IMR-90 (cell line): ENCODE data around the gene MAT2A. TPM values are rescaled to one million over a fixed set of nuclear protein-coding genes. Genes with fewer than 3 reads are reported as not detected.

Experiments
- ATAC-seq: fragments of 200-7000 bp; cut with Tn5 transposase; 2 replicates; pipeline ENCODE4 v1.9.1; 2020; ENCODE audit warnings: low read depth, mild to moderate bottlenecking, moderate library complexity
- BruUV-seq: library from RNA; stranded (reverse); fragments of 400-500 nt; replicated peaks from 2 replicates; lab custom pipeline; 2021; lab: Mats Ljungman, UMichigan
- CTCF ChIA-PET: fragments of 300-600 bp; formaldehyde crosslinking; extraction: SDS; loops from one replicate; lab custom pipeline; 2021; ENCODE audit warnings: antibody characterized with exemption; lab: Yijun Ruan, JAX
- POLR2A ChIA-PET: fragments of 300-600 bp; sonication (Branson Sonifier 250); formaldehyde crosslinking; loops from one replicate; lab custom pipeline; 2022; ENCODE audit warnings: antibody characterized with exemption; ENCODE audit not compliant: unreplicated experiment; lab: Charles Lee
- DNase-seq: peaks from one replicate; pipeline ENCODE4 v3.0.0; 2013
- H2AFZ ChIP-seq: replicated peaks from 2 replicates; pipeline ENCODE3; 2013; ENCODE audit warnings: low read length, mild to moderate bottlenecking; ENCODE audit not compliant: poor library complexity
- H2AK5ac ChIP-seq: 2 replicates; pipeline ENCODE4 v1.6.1; 2013; ENCODE audit warnings: low read depth, low read length, inconsistent platforms
- H2AK9ac ChIP-seq: replicated peaks from 2 replicates; pipeline ENCODE3; 2013; ENCODE audit warnings: mild to moderate bottlenecking, low read depth, low read length, moderate library complexity; ENCODE audit not compliant: poor library complexity
- H2BK120ac ChIP-seq: 2 replicates; pipeline ENCODE4 v1.6.1; 2013; ENCODE audit warnings: low read depth, low read length, inconsistent platforms
- H2BK15ac ChIP-seq: 3 replicates; pipeline ENCODE4 v1.6.1; 2013; ENCODE audit warnings: low read depth, low read length, inconsistent platforms
- H2BK20ac ChIP-seq: 2 replicates; pipeline ENCODE4 v1.6.1; 2013; ENCODE audit warnings: low read depth, mild to moderate bottlenecking, inconsistent platforms, low read length, moderate library complexity
- H2BK5ac ChIP-seq: 2 replicates; pipeline ENCODE4 v1.6.1; 2013; ENCODE audit warnings: mild to moderate bottlenecking, low read depth, low read length, inconsistent platforms; ENCODE audit not compliant: poor library complexity, severe bottlenecking
- H3K14ac ChIP-seq: replicated peaks from 2 replicates; pipeline ENCODE4 v1.6.1; 2013; ENCODE audit warnings: low read depth, low read length, inconsistent platforms
- H3K18ac ChIP-seq: 2 replicates; pipeline ENCODE4 v1.6.1; 2013; ENCODE audit warnings: low read depth, low read length, control low read depth
- H3K23ac ChIP-seq: 2 replicates; pipeline ENCODE4 v1.6.1; 2013; ENCODE audit warnings: low read depth, low read length, inconsistent platforms
- H3K27ac ChIP-seq: 2 replicates; pipeline ENCODE4 v1.5.1; 2013; ENCODE audit warnings: mild to moderate bottlenecking, control low read depth, low read length; ENCODE audit not compliant: insufficient read depth
- H3K27me3 ChIP-seq: 2 replicates; pipeline ENCODE4 v1.6.1; 2013; ENCODE audit warnings: low read length; ENCODE audit not compliant: control insufficient read depth, insufficient read depth
- H3K36me3 ChIP-seq: 2 replicates; pipeline ENCODE4 v1.6.1; 2013; ENCODE audit warnings: low read length, mixed read lengths; ENCODE audit not compliant: control insufficient read depth, insufficient read depth
- H3K4ac ChIP-seq: 2 replicates; pipeline ENCODE4 v1.6.1; 2013; ENCODE audit warnings: low read depth, low read length, inconsistent platforms
- H3K4me1 ChIP-seq: 2 replicates; pipeline ENCODE4 v1.6.1; 2013; ENCODE audit warnings: low read length, mixed read lengths; ENCODE audit not compliant: control insufficient read depth, insufficient read depth
- H3K4me2 ChIP-seq: 2 replicates; pipeline ENCODE4 v1.6.1; 2013; ENCODE audit warnings: low read depth, mild to moderate bottlenecking, control low read depth, low read length, moderate library complexity
- H3K4me3 ChIP-seq: 2 replicates; pipeline ENCODE4 v1.5.1; 2013; ENCODE audit warnings: low read depth, mild to moderate bottlenecking, control low read depth, low read length, moderate library complexity; ENCODE audit not compliant: insufficient read depth
- H3K56ac ChIP-seq: 2 replicates; pipeline ENCODE4 v1.6.1; 2013; ENCODE audit warnings: low read length, inconsistent platforms; ENCODE audit not compliant: insufficient read depth; ENCODE audit errors: extremely low read depth
- H3K79me1 ChIP-seq, 2 experiments: 2 replicates each; pipeline ENCODE4 v1.6.1; 2013; ENCODE audit warnings: low read length in 2 of 2, inconsistent platforms in 1 of 2, low read depth in 1 of 2
- H3K9ac ChIP-seq: 2 replicates; pipeline ENCODE4 v1.6.1; 2013; ENCODE audit warnings: low read depth, low read length, control low read depth
- H3K9me1 ChIP-seq: 2 replicates; pipeline ENCODE4 v1.6.1; 2013; ENCODE audit warnings: low read length, inconsistent platforms; ENCODE audit not compliant: insufficient read depth
- H3K9me3 ChIP-seq: 2 replicates; pipeline ENCODE4 v1.6.1; 2013; ENCODE audit warnings: low read length; ENCODE audit not compliant: control insufficient read depth, insufficient read depth
- H4K20me1 ChIP-seq: 2 replicates; pipeline ENCODE4 v1.6.1; 2013; ENCODE audit warnings: low read length, inconsistent platforms; ENCODE audit not compliant: insufficient read depth
- H4K5ac ChIP-seq: 2 replicates; pipeline ENCODE4 v1.6.1; 2013; ENCODE audit warnings: mild to moderate bottlenecking, low read depth, low read length, control low read depth
- H4K8ac ChIP-seq, 2 experiments: 2 replicates each; pipeline ENCODE4 v1.6.1; 2013; ENCODE audit warnings: low read depth in 2 of 2, low read length in 2 of 2, control low read depth in 1 of 2, inconsistent platforms in 1 of 2
- H4K91ac ChIP-seq: 2 replicates; pipeline ENCODE4 v1.6.1; 2013; ENCODE audit warnings: low read depth, low read length, inconsistent platforms; ENCODE audit not compliant: insufficient read depth
- BHLHE40 ChIP-seq: fragments of 150-350 bp; IDR thresholded peaks from 2 replicates; pipeline ENCODE4 v1.6.1; 2016; ENCODE audit warnings: mild to moderate bottlenecking, low read depth, low read length
- MAFK ChIP-seq: IDR thresholded peaks from 2 replicates; pipeline ENCODE4 v1.6.1; 2012; ENCODE audit warnings: low read depth, low read length, improper control_type of control experiment
- MAZ ChIP-seq: IDR thresholded peaks from 2 replicates; pipeline ENCODE4 v1.6.1; 2012; ENCODE audit warnings: low read depth, mild to moderate bottlenecking, low read length, improper control_type of control experiment, moderate library complexity, borderline replicate concordance
- RFX5 ChIP-seq: IDR thresholded peaks from 2 replicates; pipeline ENCODE4 v1.8.0; 2012; ENCODE audit warnings: low read depth, mild to moderate bottlenecking, low read length, moderate library complexity
- USF2 ChIP-seq: fragments of 150-350 bp; IDR thresholded peaks from 2 replicates; pipeline ENCODE4 v1.6.1; 2017; ENCODE audit warnings: mild to moderate bottlenecking, antibody characterized with exemption, low read length, low read depth
- WGBS, 2 experiments: methylation state at CpG; one replicate each; pipeline versions ENCODE4 v1.1.5 to v1.1.7; 2013; ENCODE audit warnings: missing lambda C conversion rate in 2 of 2; ENCODE audit not compliant: insufficient read length in 1 of 2; ENCODE audit errors: extremely low coverage in 2 of 2; 5-methylcytosine and 5-hydroxymethylcytosine counted together
- dilution Hi-C: fragments of 300-500 bp; cut with HindIII; formaldehyde crosslinking; loops from one replicate; pipeline ENCODE4 v1.14.3; 2018; ENCODE audit warnings: low sequenced_read_pairs; ENCODE audit not compliant: unreplicated experiment
- in situ Hi-C: fragments of 300-500 bp; cut with MboI; formaldehyde crosslinking; loops from 3 replicates; pipeline ENCODE4 v1.14.3; 2019; ENCODE audit warnings: low sequenced_read_pairs, inconsistent platforms, mixed read lengths
- intact Hi-C: fragments of 100-400 bp; cut with micrococcal nuclease; formaldehyde crosslinking; loops from 2 replicates; pipeline ENCODE4 v1.10.0; 2022
- polyA plus RNA-seq, 3 experiments: library from polyadenylated mRNA; depleted of rRNA; stranded (reverse); fragments of >200 nt; gene quantifications; 2 replicates each; pipeline ENCODE4 v1.2.3, GENCODE V29; 2012; ENCODE audit warnings: low replicate concordance in 1 of 3
- total RNA-seq: library from RNA; depleted of rRNA; stranded (reverse); fragments of >200 nt; gene quantifications from 2 replicates; pipeline ENCODE4 v1.2.3, GENCODE V29; 2012
- TF ChIP-seq, protein P1 (sequence below): fragments of 150-350 bp; IDR thresholded peaks from 2 replicates; pipeline ENCODE4 v1.6.1; 2016; ENCODE audit warnings: low read depth, mild to moderate bottlenecking, low read length, moderate library complexity, borderline replicate concordance

Gene MAT2A
- total and polyA plus RNA-seq, 2 of the 4 experiments (the other 2 are of a cell fraction): 94.1 to 223 TPM

DNA sequence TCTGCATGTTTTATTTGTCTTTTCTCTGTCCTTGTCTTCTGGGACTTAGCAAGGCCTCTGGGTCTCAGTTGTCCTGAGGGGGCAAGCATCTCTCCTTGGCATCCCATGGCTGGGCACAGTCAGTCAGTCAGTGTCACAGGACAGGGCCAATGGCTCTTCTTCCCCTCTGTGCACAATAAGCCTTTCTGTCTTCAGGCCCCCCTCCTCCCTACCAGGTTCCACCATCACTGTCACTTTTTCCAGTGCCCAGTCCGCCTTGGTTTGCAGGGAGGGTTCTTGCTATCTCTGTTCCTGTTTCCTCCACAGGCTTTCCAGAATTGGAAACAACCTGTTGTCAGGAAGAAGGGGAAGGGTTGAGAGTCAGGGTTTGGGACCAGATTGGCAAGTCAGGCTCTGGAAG lies 43.5 kb downstream of the MAT2A start:
- Histone ChIP-seq H2BK20ac (no peak overlapping the region), H3K14ac (no peak overlapping the region), H2AFZ (no peak overlapping the region), H3K36me3 (no peaks in the 10 kb centered on the region), H3K27me3 (no peaks in the 10 kb centered on the region), H4K20me1 (no peaks in the 10 kb centered on the region), H3K56ac (no peak overlapping the region), H3K9ac (no peak overlapping the region), H3K9me1 (peaks cover 16% of the 10 kb centered on the region), H3K9me3 (no peaks in the 10 kb centered on the region), H3K4me3 (no peak overlapping the region), H2BK120ac (no peak overlapping the region), H3K18ac (no peak overlapping the region), H2BK15ac (no peak overlapping the region), H3K4ac (no peak overlapping the region; the same call in 1 of the 2 replicates), H3K23ac (no peak overlapping the region), H3K79me1 (peaks cover 0 to 24% of the 10 kb centered on the region in 2 experiments; a peak in 2 of 4 replicates), H2BK5ac (no peak overlapping the region), H3K4me2 (no peak overlapping the region), H4K5ac (no peak overlapping the region), H3K27ac (no peak overlapping the region), H4K91ac (no peak overlapping the region; the same call in 1 of the 2 replicates), H2AK9ac (no peak overlapping the region), H4K8ac (no peak overlapping the region), H3K4me1 (peaks cover 36% of the 10 kb centered on the region), H2AK5ac (no peak overlapping the region)
- DNase-seq (no peak), ATAC-seq (no peak)
- POLR2A ChIA-PET: no interaction called here
- BruUV-seq: no TSS peak
- intact Hi-C loops: no loop called here
- TF ChIP-seq, protein P1, sequence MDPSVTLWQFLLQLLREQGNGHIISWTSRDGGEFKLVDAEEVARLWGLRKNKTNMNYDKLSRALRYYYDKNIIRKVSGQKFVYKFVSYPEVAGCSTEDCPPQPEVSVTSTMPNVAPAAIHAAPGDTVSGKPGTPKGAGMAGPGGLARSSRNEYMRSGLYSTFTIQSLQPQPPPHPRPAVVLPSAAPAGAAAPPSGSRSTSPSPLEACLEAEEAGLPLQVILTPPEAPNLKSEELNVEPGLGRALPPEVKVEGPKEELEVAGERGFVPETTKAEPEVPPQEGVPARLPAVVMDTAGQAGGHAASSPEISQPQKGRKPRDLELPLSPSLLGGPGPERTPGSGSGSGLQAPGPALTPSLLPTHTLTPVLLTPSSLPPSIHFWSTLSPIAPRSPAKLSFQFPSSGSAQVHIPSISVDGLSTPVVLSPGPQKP: no peak
- TF ChIP-seq MAZ (no peak), MAFK (no peak), RFX5 (no peak), BHLHE40 (no peak), USF2 (no peak)
- CTCF ChIA-PET: no interaction called here
- dilution Hi-C loops: no loop called here
- WGBS, 2 experiments: no CpG with 5 or more reads among the region's 1 CpG
- in situ Hi-C loops: no loop called here
